Measurements from ENCODE around the gene CBR4.

- TF ChIP-seq CTCF (IDR thresholded peaks at IDR 0.05) = no peak
- TF ChIP-seq ZFX (IDR thresholded peaks at IDR 0.05; ENCODE audit: borderline replicate concordance) = no peak
Observed at GRCh38 chr4:168981942-168982341, 28.1 kb downstream of the CBR4 start.
